Brain microvascular endothelial cell (primary cell): ENCODE results near the gene TCF12.

ENCODE experiments used
- DNase-seq: peaks from one replicate; pipeline ENCODE4 v3.0.0-alpha.2; 2020
- H3K27ac ChIP-seq: fragments of 250-450 bp; sonication (Bioruptor Pico); 2 replicates; pipeline ENCODE4 v1.5.1; 2020; ENCODE audit warnings: mild to moderate bottlenecking, moderate library complexity
- H3K27me3 ChIP-seq: fragments of 250-450 bp; sonication (Bioruptor Pico); replicated peaks from 2 replicates; pipeline ENCODE4 v1.5.1; 2020; ENCODE audit warnings: mild to moderate bottlenecking
- H3K36me3 ChIP-seq: fragments of 250-450 bp; sonication (Bioruptor Pico); replicated peaks from 2 replicates; pipeline ENCODE4 v1.5.1; 2020; ENCODE audit warnings: mild to moderate bottlenecking
- H3K4me3 ChIP-seq: 2 replicates; pipeline ENCODE4 v1.5.1; 2011; ENCODE audit warnings: low read depth, mild to moderate bottlenecking, control low read depth, low read length, moderate library complexity
- in situ Hi-C: cut with HindIII; loops from 2 replicates; pipeline ENCODE4 v1.10.0; 2017; ENCODE audit warnings: low sequenced_read_pairs, low pct_ligation_motif_present
- TF ChIP-seq, protein P1 (sequence below): IDR thresholded peaks from 2 replicates; pipeline ENCODE4 v1.5.1; 2011; ENCODE audit warnings: low read depth, mild to moderate bottlenecking, moderate library complexity, low read length, control low read depth, inconsistent platforms; ENCODE audit errors: missing control alignments

TCF12 gene

DNA sequence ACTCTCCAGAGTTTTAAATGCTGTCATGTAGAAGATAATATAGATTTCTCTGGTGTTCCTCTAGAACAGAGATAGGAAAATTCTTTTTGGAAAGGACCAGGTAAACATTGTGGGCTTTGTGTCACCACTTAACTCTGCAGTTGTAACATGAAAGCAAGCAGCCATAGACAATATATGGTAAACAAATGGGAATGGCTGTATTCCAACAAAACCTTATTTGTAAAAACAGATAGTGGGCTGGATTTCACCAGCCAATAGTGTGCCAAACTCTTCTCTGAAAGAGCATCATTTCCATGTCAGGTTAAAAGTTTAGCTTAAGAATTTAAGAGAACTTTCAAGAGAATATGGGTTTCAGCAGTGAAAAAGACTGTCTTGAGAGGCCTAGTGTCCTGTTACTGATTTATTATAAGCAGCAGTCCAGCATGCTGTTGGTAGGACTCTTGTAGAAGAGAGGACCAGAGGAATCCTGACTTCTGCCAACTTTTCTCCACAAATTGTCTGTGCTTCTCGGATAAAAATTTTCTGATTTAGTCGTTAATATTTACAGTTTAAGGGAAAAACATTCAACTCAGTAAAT, 107.7 kb downstream of the TCF12 start:
- in situ Hi-C loops: no loop called here
- H3K27ac ChIP-seq: no peak overlapping the region
- TF ChIP-seq, protein P1, sequence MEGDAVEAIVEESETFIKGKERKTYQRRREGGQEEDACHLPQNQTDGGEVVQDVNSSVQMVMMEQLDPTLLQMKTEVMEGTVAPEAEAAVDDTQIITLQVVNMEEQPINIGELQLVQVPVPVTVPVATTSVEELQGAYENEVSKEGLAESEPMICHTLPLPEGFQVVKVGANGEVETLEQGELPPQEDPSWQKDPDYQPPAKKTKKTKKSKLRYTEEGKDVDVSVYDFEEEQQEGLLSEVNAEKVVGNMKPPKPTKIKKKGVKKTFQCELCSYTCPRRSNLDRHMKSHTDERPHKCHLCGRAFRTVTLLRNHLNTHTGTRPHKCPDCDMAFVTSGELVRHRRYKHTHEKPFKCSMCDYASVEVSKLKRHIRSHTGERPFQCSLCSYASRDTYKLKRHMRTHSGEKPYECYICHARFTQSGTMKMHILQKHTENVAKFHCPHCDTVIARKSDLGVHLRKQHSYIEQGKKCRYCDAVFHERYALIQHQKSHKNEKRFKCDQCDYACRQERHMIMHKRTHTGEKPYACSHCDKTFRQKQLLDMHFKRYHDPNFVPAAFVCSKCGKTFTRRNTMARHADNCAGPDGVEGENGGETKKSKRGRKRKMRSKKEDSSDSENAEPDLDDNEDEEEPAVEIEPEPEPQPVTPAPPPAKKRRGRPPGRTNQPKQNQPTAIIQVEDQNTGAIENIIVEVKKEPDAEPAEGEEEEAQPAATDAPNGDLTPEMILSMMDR: no peak
- no peaks in the 10 kb centered on the region for H3K36me3 ChIP-seq
- H3K4me3 ChIP-seq: no peak overlapping the region
- DNase-seq: no peak
- no peaks in the 10 kb centered on the region for H3K27me3 ChIP-seq

DNA sequence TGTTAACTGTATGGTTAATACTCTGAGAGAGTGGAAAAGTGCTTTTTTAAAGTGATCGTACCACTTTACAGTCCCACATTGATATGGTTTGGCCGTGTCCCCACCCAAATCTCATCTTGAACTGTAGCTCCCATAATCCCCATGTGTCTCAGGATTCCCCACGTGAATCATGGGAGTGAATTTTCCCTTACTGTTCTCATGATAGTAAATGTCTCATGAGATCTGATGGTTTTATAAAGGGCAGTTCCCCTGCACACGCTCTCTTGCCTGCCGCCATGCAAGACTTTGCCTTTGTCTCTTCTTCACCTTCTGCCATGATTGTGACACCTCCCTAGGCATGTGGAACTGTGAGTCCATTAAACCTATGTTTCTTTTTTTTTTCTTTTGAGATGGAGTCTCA, 109.2 kb downstream of the TCF12 start:
- no peak overlapping the region for H3K4me3 ChIP-seq
- H3K27ac ChIP-seq: no peak overlapping the region
- DNase-seq: no peak
- H3K36me3 ChIP-seq: no peaks in the 10 kb centered on the region
- in situ Hi-C loops: no loop called here
- H3K27me3 ChIP-seq: no peaks in the 10 kb centered on the region
- TF ChIP-seq, protein P1: no peak

DNA sequence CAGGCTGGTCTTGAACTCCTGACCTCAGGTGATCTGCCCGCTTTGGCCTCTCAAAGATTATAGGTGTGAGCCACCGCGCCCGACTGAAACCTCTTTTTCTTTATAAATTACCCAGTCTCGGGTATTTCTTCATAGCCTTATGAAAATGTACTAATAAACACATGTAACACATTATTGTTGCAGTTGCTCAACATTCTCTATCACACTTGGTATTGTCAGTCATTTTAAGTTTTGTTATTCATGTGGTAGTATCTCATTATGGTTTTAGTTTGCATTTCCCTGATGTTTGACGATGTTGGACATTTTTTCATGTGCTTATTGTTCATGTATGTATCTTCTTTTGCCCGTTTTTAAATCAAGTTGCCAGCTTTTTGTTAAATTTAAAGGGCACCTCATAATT, 109.7 kb downstream of the TCF12 start:
- in situ Hi-C loops: no loop called here
- Histone ChIP-seq H3K27ac (no peak overlapping the region), H3K36me3 (no peaks in the 10 kb centered on the region), H3K27me3 (no peaks in the 10 kb centered on the region), H3K4me3 (no peak overlapping the region)
- TF ChIP-seq, protein P1: no peak
- no peak for DNase-seq

DNA sequence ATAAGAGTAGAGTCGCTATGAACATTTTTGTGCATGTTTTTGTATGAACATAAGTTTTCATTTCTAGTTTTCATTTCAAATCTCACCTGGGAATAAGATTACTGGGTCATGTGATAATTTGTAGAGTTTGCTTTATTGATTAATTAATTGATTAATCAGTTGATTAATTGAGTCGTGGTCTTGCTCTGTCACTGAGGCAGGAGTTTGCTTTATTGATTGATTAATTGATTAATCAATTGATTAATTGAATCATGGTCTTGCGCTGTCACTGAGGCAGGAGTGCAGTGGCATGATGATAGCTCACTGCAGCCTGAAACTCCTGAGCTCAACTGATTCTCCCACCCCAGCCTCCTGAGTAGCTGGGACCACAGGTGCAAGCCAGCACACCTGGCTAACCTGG, 111.6 kb downstream of the TCF12 start:
- Histone ChIP-seq H3K4me3 (no peak overlapping the region), H3K36me3 (no peaks in the 10 kb centered on the region), H3K27me3 (no peaks in the 10 kb centered on the region), H3K27ac (no peak overlapping the region)
- in situ Hi-C loops: no loop called here
- TF ChIP-seq, protein P1: no peak
- no peak for DNase-seq

DNA sequence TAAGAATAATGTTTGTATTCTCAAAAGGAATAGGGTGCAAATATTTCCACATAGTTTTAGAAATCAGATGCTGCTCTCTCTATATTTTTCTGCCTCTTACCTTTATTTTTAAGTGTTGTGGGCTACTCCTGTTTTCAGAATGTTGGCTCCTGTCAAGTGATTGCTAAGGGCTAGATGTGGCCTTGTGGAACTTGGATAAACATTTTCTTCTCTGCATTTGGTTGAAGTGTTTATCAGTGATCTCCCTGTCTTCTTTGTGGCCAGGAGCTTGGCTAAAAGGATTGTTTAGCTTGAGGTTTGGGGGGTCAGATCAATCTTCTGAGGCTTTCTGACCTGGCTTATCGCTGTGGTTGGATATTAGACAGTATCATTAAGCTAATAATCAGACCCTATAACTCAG, 112.6 kb downstream of the TCF12 start:
- TF ChIP-seq, protein P1: no peak
- in situ Hi-C loops: no loop called here
- Histone ChIP-seq H3K27ac (no peak overlapping the region), H3K36me3 (no peaks in the 10 kb centered on the region), H3K4me3 (no peak overlapping the region), H3K27me3 (no peaks in the 10 kb centered on the region)
- no peak for DNase-seq

DNA sequence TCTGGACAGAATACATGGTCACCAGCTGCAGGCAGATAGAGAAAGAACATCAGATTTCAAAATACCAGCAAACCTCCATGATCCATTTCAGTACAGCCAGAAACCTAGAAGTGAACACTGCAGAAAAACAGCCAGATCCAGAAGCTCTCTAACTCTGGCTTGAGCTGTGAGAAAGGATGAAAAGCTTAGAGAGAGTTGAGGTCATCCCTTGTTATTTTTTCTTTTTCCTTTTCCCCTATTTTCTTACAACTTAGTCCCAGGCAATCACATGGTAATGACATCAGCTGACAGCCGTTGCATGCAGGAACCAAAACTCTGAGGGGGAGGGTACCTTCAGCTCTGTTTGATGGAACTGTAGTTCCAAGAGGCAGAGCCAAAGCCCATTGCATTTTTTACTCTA, 113.2 kb downstream of the TCF12 start:
- Histone ChIP-seq H3K27me3 (no peaks in the 10 kb centered on the region), H3K27ac (no peak overlapping the region), H3K36me3 (no peaks in the 10 kb centered on the region), H3K4me3 (no peak overlapping the region)
- in situ Hi-C loops: no loop called here
- TF ChIP-seq, protein P1: no peak
- peak; percentile 67 for DNase-seq
